ENCODE results near the gene LPCAT3. TPM values are rescaled to one million over a fixed set of nuclear protein-coding genes. Genes with fewer than 3 reads are reported as not detected.

The LPCAT3 gene
- total RNA-seq, 1 donor from 2014 or later: 34.4 TPM

GRCh38 chr12:6979453-6979852, 38.8 kb downstream of the LPCAT3 start:
- Mint-ChIP-seq H3K27ac (peak overlapping the region; percentile 88), H3K27me3 (no peaks in the 10 kb centered on the region), H3K4me3 (no peak overlapping the region), H3K36me3 (peaks cover 48% of the 10 kb centered on the region), H3K4me1 (ENCODE audit: unreplicated experiment) (no peaks in the 10 kb centered on the region), H3K9me3 (no peaks in the 10 kb centered on the region)
- no peak for DNase-seq (ENCODE audit: extremely low spot score, unreplicated experiment)
- TF ChIP-seq CTCF (conservative IDR thresholded peaks at IDR 0.05): no peak

GRCh38 chr12:6979021-6979420, 39.3 kb downstream of the LPCAT3 start:
- Mint-ChIP-seq H3K9me3 (no peaks in the 10 kb centered on the region), H3K27ac (peak overlapping the region; percentile 88), H3K4me3 (no peak overlapping the region), H3K36me3 (peaks cover 48% of the 10 kb centered on the region), H3K4me1 (ENCODE audit: unreplicated experiment) (no peaks in the 10 kb centered on the region), H3K27me3 (no peaks in the 10 kb centered on the region)
- no peak for TF ChIP-seq CTCF (conservative IDR thresholded peaks at IDR 0.05)
- DNase-seq (ENCODE audit: extremely low spot score, unreplicated experiment): no peak

- no peak for TF ChIP-seq CTCF (conservative IDR thresholded peaks at IDR 0.05)
- no peak for DNase-seq (ENCODE audit: extremely low spot score, unreplicated experiment)
- no peak overlapping the region for H3K4me3 Mint-ChIP-seq
- H3K9me3 Mint-ChIP-seq: no peaks in the 10 kb centered on the region
- H3K27ac Mint-ChIP-seq: peak overlapping the region; percentile 88
- H3K36me3 Mint-ChIP-seq: peaks cover 48% of the 10 kb centered on the region
- H3K27me3 Mint-ChIP-seq: no peaks in the 10 kb centered on the region
- no peaks in the 10 kb centered on the region for H3K4me1 Mint-ChIP-seq (ENCODE audit: unreplicated experiment)
Measured at GRCh38 chr12:6978611-6979011, 39.7 kb downstream of the LPCAT3 start.

GRCh38 chr12:6978188-6978587, 40.1 kb downstream of the LPCAT3 start:
- Mint-ChIP-seq H3K27me3 (no peaks in the 10 kb centered on the region), H3K36me3 (peaks cover 45% of the 10 kb centered on the region)

GRCh38 chr12:6977653-6978052, 40.6 kb downstream of the LPCAT3 start:
- no peaks in the 10 kb centered on the region for H3K4me1 Mint-ChIP-seq (ENCODE audit: unreplicated experiment)
- H3K27ac Mint-ChIP-seq: peak overlapping the region; percentile 88
- no peaks in the 10 kb centered on the region for H3K9me3 Mint-ChIP-seq
- H3K27me3 Mint-ChIP-seq: no peaks in the 10 kb centered on the region
- DNase-seq (ENCODE audit: extremely low spot score, unreplicated experiment): no peak
- TF ChIP-seq CTCF (conservative IDR thresholded peaks at IDR 0.05): no peak
- no peak overlapping the region for H3K4me3 Mint-ChIP-seq
- peaks cover 42% of the 10 kb centered on the region for H3K36me3 Mint-ChIP-seq

More at GRCh38 chr12:6978188-6978587, 40.1 kb downstream of the LPCAT3 start:
- TF ChIP-seq CTCF (conservative IDR thresholded peaks at IDR 0.05): no peak
- DNase-seq (ENCODE audit: extremely low spot score, unreplicated experiment): no peak
- H3K27ac Mint-ChIP-seq: peak overlapping the region; percentile 88
- no peaks in the 10 kb centered on the region for H3K4me1 Mint-ChIP-seq (ENCODE audit: unreplicated experiment)
- H3K4me3 Mint-ChIP-seq: no peak overlapping the region
- H3K9me3 Mint-ChIP-seq: no peaks in the 10 kb centered on the region

Data from type B pancreatic cell (in vitro differentiated cells).